Tibial nerve (tissue), 4 donors: Measurements from ENCODE around the gene SLC8A2. TPM values are rescaled to one million over a fixed set of nuclear protein-coding genes. Genes with fewer than 3 reads are reported as not detected.
"Not testable (repeated sequence)": the region's sequence is repeated elsewhere in the genome, so short reads cannot be mapped to it uniquely, and the experiment has no call there.

Experiments
- DNase-seq, 2 donors: peaks; one replicate each; pipeline ENCODE4 v3.0.0-alpha.2; 2019; ENCODE audit warnings: low spot score in 2 of 2
- H3K27ac ChIP-seq, 4 donors: fragments of 200-600 bp; sonication (generic) in 3 of 4; one replicate each; pipeline ENCODE4 v1.5.1; 2017 to 2019; ENCODE audit warnings: mild to moderate bottlenecking in 1 of 4
- H3K27me3 ChIP-seq, 2 donors: fragments of 200-600 bp; sonication (generic) in 1 of 2; one replicate each; pipeline versions ENCODE4 v1.5.1 to v1.6.0; 2017 to 2019
- H3K36me3 ChIP-seq, 3 donors: fragments of 200-600 bp; sonication (generic); one replicate each; pipeline ENCODE4 v1.5.1; 2018 to 2019
- H3K4me1 ChIP-seq, 4 donors: fragments of 200-600 bp; sonication (generic) in 3 of 4; one replicate each; pipeline ENCODE4 v1.5.1; 2017 to 2019
- H3K4me3 ChIP-seq, 4 donors: fragments of 200-600 bp; sonication (generic) in 3 of 4; one replicate each; pipeline ENCODE4 v1.5.1; 2017 to 2019; ENCODE audit warnings: mild to moderate bottlenecking in 1 of 4, moderate library complexity in 1 of 4
- H3K9me3 ChIP-seq, 4 donors: fragments of 200-600 bp; sonication (generic) in 3 of 4; one replicate each; pipeline ENCODE4 v1.5.1; 2017 to 2019
- CTCF ChIP-seq, 5 experiments: fragments of 200-600 bp in 3 of 5; fragments of 450-650 bp in 2 of 5; sonication (generic) in 3 of 5; IDR thresholded peaks; one replicate each; pipeline ENCODE4 v1.5.1; 2016 to 2019; ENCODE audit warnings: antibody characterized with exemption in 5 of 5, mild to moderate bottlenecking in 3 of 5, moderate library complexity in 2 of 5
- EP300 ChIP-seq, 2 donors: sonication (generic); formaldehyde crosslinking; IDR thresholded peaks; one replicate each; pipeline ENCODE4 v1.6.1; 2017; ENCODE audit warnings: antibody characterized with exemption in 2 of 2, mild to moderate bottlenecking in 1 of 2
- POLR2A ChIP-seq, 2 donors: fragments of 450-650 bp; IDR thresholded peaks; one replicate each; pipeline ENCODE4 v1.6.1; 2017; ENCODE audit warnings: antibody characterized with exemption in 2 of 2, mild to moderate bottlenecking in 2 of 2, moderate library complexity in 2 of 2
- WGBS, 2 donors: methylation state at CpG; one replicate each; pipeline ENCODE4 v1.1.5; 2018; 5-methylcytosine and 5-hydroxymethylcytosine counted together
- total RNA-seq, 4 donors: library from RNA; depleted of rRNA; stranded (reverse); fragments of >200 nt; gene quantifications; one replicate each; pipeline ENCODE4 v1.1.0, GENCODE V29; 2016

The SLC8A2 gene
- total RNA-seq, 4 donors from 2014 or later, result not detected

GRCh38 chr19:47417107-47417745, 54.5 kb downstream of the SLC8A2 start:
- TF ChIP-seq CTCF (IDR thresholded peaks at IDR 0.05) (no peak), POLR2A (IDR thresholded peaks at IDR 0.05) (no peak), EP300 (IDR thresholded peaks at IDR 0.05) (no peak)

GRCh38 chr19:47416643-47416985, 55.1 kb downstream of the SLC8A2 start:
- DNase-seq, result no peak
- H3K27me3 ChIP-seq, result peaks cover 0 to 67% of the 10 kb centered on the region in 2 donors
- peaks cover 0 to 28% (median 6%) of the 10 kb centered on the region in 4 donors for H3K4me1 ChIP-seq
- WGBS, 2 donors, result 63 to 64% methylated on average over 12 of the region's 12 CpGs
- no peak overlapping the region for H3K4me3 ChIP-seq
- H3K9me3 ChIP-seq, result no peaks in the 10 kb centered on the region
- H3K27ac ChIP-seq, result no peak overlapping the region
- H3K36me3 ChIP-seq, result peaks cover 0 to 11% (median 0%) of the 10 kb centered on the region in 3 donors
- TF ChIP-seq EP300 (IDR thresholded peaks at IDR 0.05), result no peak
- TF ChIP-seq CTCF (IDR thresholded peaks at IDR 0.05), result no peak
- TF ChIP-seq POLR2A (IDR thresholded peaks at IDR 0.05), result no peak

More at GRCh38 chr19:47417107-47417745, 54.5 kb downstream of the SLC8A2 start:
- Histone ChIP-seq H3K27me3 (peaks cover 0 to 73% of the 10 kb centered on the region in 2 donors), H3K27ac (no peak overlapping the region), H3K4me3 (no peak overlapping the region), H3K36me3 (peaks cover 0 to 11% (median 0%) of the 10 kb centered on the region in 3 donors), H3K9me3 (no peaks in the 10 kb centered on the region), H3K4me1 (peaks cover 0 to 34% (median 6%) of the 10 kb centered on the region in 4 donors)
- no peak for DNase-seq
- whole genome bisulfite sequencing, 2 donors, result 35 to 42% methylated on average over 18 of the region's 18 CpGs

- Histone ChIP-seq H3K4me1 (peaks cover 0 to 27% (median 6%) of the 10 kb centered on the region in 4 donors), H3K9me3 (no peaks in the 10 kb centered on the region), H3K4me3 (no peak overlapping the region), H3K27ac (no peak overlapping the region), H3K27me3 (peaks cover 0 to 62% of the 10 kb centered on the region in 2 donors), H3K36me3 (peaks cover 0 to 11% (median 0%) of the 10 kb centered on the region in 3 donors)
- DNase-seq, result no peak
- 95 to 96% methylated on average over 21 of the region's 21 CpGs for WGBS, 2 donors
- TF ChIP-seq EP300 (IDR thresholded peaks at IDR 0.05) (no peak), POLR2A (IDR thresholded peaks at IDR 0.05) (no peak), CTCF (IDR thresholded peaks at IDR 0.05) (no peak)
These were observed 55.6 kb downstream of the SLC8A2 start for GRCh38 chr19:47415953-47416642.

GRCh38 chr19:47414469-47414868, 57.2 kb downstream of the SLC8A2 start:
- H3K36me3 ChIP-seq, result peaks cover 0 to 11% (median 0%) of the 10 kb centered on the region in 3 donors
- no peak for DNase-seq
- H3K9me3 ChIP-seq, result no peaks in the 10 kb centered on the region
- TF ChIP-seq POLR2A (IDR thresholded peaks at IDR 0.05) (no peak), CTCF (IDR thresholded peaks at IDR 0.05) (no peak), EP300 (IDR thresholded peaks at IDR 0.05) (no peak)
- H3K27ac ChIP-seq, result no peak overlapping the region
- H3K27me3 ChIP-seq, result peaks cover 0 to 47% of the 10 kb centered on the region in 2 donors
- 71% methylated on average over 19 to 21 of the region's 21 CpGs for WGBS, 2 donors
- H3K4me3 ChIP-seq, result no peak overlapping the region
- peaks cover 0 to 18% (median 6%) of the 10 kb centered on the region in 4 donors for H3K4me1 ChIP-seq

- no peak overlapping the region for H3K4me3 ChIP-seq
- DNase-seq, result no peak
- H3K27ac ChIP-seq, result no peak overlapping the region
- H3K9me3 ChIP-seq, result no peaks in the 10 kb centered on the region
- 92 to 93% methylated on average over 16 of the region's 16 CpGs for WGBS, 2 donors
- H3K4me1 ChIP-seq, result peaks cover 0 to 18% (median 6%) of the 10 kb centered on the region in 4 donors
- TF ChIP-seq EP300 (IDR thresholded peaks at IDR 0.05), result no peak
- no peak for TF ChIP-seq CTCF (IDR thresholded peaks at IDR 0.05)
- H3K36me3 ChIP-seq, result peaks cover 0 to 11% (median 0%) of the 10 kb centered on the region in 3 donors
- H3K27me3 ChIP-seq, result peaks cover 0 to 48% of the 10 kb centered on the region in 2 donors
These were observed 57.8 kb downstream of the SLC8A2 start for GRCh38 chr19:47413941-47414340.

GRCh38 chr19:47411696-47412095, 60.0 kb downstream of the SLC8A2 start:
- H3K4me3 ChIP-seq, H3K4me1 ChIP-seq, DNase-seq, H3K9me3 ChIP-seq, H3K27ac ChIP-seq: not testable (repeated sequence)
- 84 to 87% methylated on average over 9 of the region's 9 CpGs for WGBS, 2 donors
- H3K36me3 ChIP-seq, result peaks cover 0 to 19% (median 0%) of the 10 kb centered on the region in 3 donors
- peaks cover 0 to 38% of the 10 kb centered on the region in 2 donors for H3K27me3 ChIP-seq
